Measurements from ENCODE around the gene TMEM131L. TPM values are rescaled to one million over a fixed set of nuclear protein-coding genes. Genes with fewer than 3 reads are reported as not detected.
"Not testable (repeated sequence)": the region's sequence is repeated elsewhere in the genome, so short reads cannot be mapped to it uniquely, and the experiment has no call there.

The TMEM131L gene
- polyA plus RNA-seq, 4 donors, result 21.9 to 29.0 (median 27.0) TPM

DNA sequence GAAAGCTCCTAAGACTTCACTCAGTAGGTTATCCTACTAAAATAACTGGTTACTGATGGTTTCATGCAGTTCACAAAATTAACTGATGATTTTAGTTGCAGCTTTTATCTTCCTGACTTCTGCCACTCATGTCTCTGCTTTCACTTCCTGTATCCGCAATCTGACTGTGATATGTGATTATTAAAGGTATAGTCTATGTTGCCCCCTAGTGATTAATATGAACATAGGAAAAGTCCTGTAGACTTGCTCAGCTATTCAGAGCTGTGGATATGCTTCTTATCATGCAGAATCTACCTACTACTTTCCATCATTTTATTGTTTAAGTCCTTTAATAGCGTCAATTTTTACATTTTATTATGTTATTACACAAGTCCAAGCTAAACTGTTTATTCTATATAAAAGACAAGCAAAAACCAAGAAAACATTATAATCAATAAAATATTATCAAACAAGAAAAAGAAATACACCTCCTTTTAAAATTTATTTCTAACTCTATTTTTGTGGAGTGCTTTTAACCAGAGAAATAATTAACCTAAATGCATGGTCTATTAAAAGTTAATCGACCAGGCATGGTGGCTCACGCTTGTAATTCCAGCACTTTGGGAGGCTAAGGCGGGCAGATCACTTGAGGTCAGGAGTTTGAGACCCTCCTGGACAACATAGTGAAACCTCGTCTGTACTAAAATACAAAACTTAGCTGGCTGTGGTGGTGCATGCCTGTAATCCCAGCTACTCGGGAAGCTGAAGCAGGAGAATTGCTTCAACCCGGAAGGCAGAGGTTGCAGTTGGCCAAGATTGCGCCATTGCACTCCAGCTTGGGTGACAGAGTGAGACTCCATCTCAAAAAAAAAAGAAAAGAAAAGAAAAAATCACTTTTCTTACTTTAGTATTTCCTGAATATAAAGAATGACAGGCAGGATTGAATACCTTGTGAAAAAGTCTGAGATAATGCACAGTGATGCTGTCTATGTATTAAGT lies 177.5 kb downstream of the TMEM131L start:
- DNase-seq (ENCODE audit: low read depth in 4 of 4, low spot score in 3 of 4), result no peak

DNA sequence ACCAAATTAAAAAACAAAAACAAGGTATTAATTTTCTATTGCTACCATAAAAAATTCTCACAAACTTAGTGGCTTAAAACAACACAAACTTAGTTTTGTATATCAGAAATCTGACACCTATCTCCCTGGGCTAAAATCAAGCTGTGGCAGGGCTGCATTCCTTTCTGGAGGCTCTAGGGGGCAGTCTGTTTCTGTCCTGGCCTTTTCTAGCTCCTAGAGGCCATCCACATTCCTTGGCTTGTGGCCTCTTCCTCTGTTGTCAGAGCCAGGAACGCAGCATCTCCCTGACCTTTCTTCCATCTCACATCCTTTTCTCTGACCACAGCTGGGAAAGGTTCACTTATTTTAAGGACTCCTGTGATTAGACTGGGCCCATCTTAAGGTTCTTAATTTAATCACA lies 179.0 kb downstream of the TMEM131L start:
- DNase-seq (ENCODE audit: low read depth in 4 of 4, low spot score in 3 of 4), result no peak

DNA sequence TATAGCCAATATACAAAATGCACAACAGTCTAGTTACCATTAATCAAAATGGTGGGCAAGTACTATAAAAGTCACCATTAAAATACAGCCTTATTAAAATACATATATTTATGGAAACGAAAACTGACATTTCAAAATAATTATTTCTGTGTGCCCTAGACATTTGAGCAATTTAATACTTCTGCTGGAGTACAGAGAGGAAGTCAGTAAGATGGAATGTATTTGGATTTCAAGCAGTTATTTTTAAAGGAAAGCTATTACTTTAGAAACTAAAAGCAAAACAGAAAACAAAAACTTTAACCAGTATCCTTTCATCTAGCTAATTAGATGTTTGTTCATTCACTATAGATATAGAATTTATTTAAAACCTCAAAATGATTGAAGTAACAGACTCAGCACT lies 180.1 kb downstream of the TMEM131L start:
- no peak for DNase-seq (ENCODE audit: low read depth in 4 of 4, low spot score in 3 of 4)

DNA sequence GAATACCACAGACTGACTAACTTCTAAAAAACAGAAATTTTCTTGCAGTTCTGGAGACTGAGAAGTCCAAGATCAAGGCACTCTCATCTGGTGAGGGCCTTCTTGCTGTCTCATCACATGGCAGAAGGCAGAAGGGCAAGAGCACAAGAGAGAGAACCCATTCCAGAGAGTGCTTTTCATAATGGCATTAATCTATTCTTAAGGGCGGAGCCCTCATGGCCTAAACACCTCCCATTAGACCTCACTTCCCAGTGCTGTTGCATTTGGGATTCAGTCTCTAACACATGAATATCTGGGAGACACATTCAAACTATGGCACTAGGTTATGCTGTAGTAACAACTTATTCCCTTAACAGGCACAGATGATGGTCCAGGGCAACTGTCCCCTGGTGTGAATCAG lies 180.8 kb downstream of the TMEM131L start:
- DNase-seq (ENCODE audit: low read depth in 4 of 4, low spot score in 3 of 4), result no peak

DNA sequence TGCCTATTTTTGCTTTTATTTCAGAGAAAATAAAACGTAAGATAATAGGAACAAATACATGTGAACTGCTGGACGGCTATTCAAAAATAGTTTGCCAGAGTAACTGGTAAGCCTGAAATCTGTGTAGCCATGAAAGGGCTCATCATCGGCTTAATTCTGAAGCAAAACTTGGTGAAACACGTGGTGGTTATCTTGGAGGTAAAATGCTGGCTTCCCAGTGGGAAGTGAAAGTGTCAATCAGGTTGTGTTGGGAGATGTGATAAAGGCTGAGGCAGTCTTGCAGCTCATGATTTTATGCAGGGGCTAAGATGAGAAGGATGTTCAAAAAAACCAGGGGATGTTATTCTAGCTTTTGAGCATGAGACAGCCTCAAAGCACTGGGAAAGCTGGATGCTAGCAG lies 181.8 kb downstream of the TMEM131L start:
- no peak for DNase-seq (ENCODE audit: low read depth in 4 of 4, low spot score in 3 of 4)

DNA sequence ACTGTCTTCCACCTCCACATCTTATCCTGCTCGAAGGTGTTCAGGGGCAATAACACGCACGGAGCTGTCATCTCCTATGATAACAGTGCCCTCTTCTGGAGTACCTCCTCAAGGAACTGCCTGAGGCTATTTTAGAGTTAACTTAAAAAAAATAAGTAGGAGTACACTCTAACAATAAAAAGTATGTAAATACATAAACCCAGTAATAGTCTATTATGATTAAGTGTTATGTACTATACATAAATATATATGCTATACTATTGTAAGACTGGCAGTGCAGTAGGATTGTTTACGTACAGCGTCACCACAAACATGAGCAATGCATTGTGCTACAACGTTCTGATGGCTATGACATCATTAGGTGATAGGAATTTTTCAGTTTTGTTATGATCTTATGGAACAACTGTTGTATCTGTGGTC lies 183.4 kb downstream of the TMEM131L start:
- no peak for DNase-seq (ENCODE audit: low read depth in 4 of 4, low spot score in 3 of 4)

DNA sequence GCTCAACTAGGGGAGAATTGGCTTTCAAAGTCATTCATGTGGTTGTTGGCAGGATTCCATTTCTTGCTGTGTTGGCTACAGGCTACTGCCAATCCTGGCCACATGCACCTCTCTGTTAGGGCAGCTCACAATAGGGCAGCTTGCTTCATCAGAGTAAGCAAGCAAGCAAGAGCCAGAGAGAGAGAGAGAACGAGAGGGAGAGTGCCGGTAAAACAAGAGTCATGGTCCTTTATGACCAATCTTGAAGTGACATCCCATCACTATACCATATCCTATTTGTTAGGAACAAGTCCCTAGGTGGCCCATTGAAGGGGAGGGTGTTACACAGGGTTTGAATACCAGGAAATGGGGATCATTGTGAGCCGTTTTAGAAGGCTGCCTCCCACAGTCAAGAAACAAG lies 185.0 kb downstream of the TMEM131L start:
- DNase-seq (ENCODE audit: low read depth in 4 of 4, low spot score in 3 of 4), result no peak

DNA sequence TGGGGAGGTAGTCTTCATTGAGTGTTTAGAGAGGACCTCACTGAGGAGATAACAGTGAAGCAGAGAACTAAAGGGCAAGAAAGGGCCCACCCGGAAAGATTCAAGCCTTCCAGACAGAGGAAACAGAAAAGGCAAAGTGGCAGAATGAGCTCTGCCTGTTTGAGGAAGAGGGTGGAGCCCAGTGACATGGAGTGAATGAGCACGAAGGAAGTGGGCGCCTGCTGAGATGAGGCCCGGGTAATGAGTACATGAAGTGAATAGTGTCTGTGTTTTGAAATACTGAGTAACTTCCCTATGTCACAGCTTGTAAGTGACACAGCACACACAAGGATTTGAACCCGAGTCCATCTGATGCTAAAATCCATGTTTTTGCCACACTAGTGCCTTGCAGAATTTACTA lies 185.4 kb downstream of the TMEM131L start:
- no peak for DNase-seq (ENCODE audit: low read depth in 4 of 4, low spot score in 3 of 4)

DNA sequence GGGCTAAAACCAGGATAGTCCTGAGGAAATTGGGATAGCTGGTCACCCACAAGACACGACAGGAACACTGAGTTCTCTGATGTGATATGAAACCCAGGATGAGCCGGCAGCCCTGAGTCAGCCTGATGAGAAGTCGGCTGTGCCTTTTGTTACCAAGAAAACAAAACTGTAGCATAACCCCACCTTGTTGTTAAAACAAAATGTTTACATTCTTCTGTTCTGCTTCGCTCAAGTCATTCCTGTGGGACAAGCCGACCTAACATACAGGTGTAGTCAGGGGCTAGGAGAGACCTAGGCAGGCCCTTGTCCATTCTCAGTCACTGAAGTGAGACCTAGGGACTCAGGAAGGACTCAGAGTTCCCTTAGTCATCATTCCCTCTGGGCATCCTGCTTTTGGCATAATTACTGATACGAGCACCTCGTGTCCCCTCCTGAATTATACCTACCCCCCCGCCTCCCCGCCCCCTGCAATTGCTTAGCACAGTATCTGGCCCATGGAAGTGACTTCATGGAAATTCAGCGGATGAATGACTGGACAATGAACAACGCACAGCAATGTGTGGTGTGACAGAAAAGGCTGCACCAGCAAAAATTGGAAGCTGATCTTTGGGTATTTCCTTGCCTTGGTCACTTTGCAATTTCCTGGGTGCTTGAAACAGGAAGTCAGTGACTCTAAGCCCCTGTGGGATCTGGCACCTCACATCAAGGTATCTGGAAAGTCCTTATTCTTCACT lies 186.1 kb downstream of the TMEM131L start:
- no peak for DNase-seq (ENCODE audit: low read depth in 4 of 4, low spot score in 3 of 4)

DNA sequence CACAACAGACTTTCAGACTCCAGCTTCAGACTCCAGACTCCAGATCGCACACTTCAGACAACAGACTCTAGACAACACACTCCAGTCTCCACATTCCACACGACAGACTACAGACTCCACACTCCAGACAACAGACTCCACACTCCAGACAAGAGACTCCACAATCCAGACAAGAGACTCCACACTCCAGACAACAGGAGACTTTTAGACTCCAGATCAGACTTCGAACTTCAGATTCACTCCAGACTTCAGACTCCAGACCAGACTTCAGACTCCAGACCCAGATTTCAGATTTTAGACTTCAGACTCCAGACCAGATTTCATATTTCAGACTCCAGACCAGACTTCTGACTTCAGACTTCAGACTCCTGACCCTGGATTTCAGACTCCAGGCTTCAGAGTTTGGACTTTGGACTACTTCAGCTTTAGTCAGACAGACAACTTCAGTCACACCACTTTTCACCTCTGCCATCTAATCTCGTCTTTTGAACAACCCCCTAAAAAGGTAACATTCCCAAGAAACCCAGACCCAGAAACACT lies 188.9 kb downstream of the TMEM131L start:
- no peak for DNase-seq (ENCODE audit: low read depth in 4 of 4, low spot score in 3 of 4)

DNA sequence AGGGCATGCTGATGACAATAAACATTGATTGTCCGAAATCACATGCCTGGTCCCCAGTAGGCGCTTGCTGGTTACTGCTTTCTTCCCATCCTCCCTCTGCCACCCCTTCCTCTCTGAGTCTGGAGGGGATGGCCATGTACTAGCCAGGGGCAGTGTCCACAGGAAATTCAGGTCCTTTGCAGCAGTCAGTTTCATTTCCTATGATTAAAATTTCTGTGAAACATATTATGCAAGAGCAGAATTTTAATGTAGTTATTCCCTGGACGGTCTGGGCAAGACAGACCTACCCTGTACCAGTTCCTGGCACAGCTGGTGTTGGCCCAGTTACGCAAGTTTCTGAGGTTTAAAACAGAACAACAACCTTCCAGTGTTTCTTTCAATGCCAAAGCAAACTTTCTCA lies 189.8 kb downstream of the TMEM131L start:
- no peak for DNase-seq (ENCODE audit: low read depth in 4 of 4, low spot score in 3 of 4)

DNA sequence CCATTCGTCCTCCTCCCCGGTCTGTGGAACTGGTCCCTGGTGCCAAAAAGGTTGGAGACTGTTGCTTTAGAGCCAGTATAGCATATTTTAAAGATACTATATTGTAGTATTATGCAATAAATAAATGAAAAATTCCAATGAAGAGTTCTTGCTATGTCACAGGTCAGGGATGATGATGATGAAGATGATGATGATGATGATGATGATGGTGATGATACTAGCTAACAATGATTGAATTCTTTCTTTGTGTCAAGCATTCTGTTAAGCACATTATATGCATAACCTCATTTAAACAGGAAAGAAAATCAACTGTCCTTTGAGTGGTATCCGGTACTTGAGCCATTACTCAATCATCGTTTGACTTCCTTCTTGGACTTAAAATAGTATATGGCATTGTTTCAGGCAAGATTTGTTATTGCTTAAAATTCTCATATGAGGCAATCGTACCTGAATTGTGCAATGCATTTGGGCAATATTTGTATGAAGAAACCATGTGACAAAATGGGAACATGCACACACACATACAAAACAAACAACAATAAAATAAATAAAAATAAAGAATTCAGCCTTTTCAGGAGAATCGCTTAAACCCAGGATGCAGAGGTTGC lies 195.2 kb downstream of the TMEM131L start:
- DNase-seq (ENCODE audit: low read depth in 4 of 4, low spot score in 3 of 4), result no peak

DNA sequence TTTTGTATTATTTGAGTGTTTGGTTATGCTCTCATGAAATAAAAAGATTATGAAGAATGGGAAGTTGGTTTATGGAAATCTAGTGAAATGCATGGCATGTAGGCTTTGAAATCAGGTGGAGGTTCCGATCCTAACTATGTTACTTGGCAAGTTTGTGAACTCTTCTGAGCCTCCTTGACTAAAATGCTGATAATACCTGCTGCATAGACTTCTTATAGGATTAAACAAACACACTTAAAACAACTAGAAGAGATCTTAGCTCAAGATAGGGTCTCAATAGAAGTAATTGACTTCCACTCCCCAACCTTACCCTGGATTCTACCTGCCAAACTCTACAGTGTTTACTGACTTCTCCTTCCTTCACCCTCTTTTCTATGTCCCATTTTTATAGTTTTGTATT lies 195.7 kb downstream of the TMEM131L start:
- DNase-seq (ENCODE audit: low read depth in 4 of 4, low spot score in 3 of 4), result no peak

DNA sequence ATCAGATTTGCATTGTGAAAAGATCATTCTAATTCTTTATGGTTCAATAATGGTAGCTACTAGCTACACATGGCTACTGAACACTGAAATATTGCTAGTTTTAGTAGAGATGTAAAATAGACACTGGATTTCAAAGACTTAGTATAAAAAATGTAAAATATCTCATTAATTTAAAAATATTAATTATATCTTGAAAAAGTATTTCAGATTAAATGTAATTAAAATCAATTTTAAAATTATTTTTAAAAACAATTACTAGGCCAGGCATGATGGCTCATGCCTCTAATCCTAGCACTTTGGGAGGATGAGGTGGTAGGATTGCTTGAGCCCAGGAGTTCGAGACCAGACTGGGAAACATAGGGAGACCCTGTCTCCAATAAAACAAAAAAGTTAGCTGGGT lies 197.5 kb downstream of the TMEM131L start:
- no peak for DNase-seq (ENCODE audit: low read depth in 4 of 4, low spot score in 3 of 4)

DNA sequence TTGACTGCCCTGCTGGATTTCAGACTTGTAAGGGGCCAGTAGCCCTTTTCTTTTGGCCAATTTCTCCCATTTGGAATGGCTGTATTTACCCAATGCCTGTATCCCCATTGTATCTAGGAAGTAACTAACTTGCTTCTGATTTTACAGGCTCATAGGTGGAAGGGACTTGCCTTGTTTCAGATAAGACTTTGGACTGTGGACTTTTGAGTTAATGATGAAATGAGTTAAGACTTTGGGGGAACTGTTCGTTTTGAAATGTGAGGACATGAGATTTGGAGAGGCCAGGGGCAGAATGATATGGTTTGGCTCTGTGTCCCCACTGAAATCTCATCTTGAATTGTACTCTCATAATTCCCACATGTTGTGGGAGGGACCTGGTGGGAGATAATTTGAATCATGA lies 200.3 kb downstream of the TMEM131L start:
- DNase-seq (ENCODE audit: low read depth in 4 of 4, low spot score in 3 of 4), result not testable (repeated sequence)

DNA sequence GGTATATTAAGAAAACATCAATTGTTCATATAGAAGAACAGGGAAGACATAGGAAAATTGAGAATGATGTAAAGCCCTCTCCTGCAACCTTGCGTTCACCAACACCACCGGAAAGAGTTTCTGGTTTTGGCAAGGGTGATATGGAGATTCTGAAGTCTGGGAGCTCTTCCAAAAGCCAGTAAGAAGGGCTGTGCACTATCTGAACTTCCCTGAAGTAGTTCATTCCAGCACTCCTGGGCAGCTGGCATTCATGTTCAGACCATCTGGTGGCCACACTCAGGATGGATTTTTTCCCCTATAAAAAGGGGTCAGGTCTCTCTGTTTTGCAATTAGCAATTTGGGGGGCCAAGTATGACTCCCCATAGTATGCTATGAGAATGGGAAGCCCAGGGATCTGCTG lies 202.5 kb downstream of the TMEM131L start:
- no peak for DNase-seq (ENCODE audit: low read depth in 4 of 4, low spot score in 3 of 4)

DNA sequence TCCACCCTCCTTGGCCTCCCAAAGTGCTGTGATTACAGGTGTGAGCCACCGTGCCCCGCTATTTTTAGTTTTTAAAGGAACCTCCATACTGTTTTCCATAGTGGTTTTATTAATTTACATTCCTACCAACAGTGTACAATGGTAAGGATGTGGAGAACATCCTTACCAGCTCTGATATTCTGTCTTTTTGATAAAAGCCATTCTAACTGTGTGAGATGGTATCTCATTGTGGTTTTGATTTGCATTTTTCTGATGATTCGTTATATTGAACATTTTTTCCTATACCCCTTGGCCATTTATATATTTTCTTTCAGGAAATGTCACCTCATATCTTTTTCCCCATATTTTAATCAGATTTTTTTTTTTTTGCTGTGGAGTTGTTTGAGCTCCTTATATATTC lies 203.7 kb downstream of the TMEM131L start:
- DNase-seq (ENCODE audit: low read depth in 4 of 4, low spot score in 3 of 4), result no peak

DNA sequence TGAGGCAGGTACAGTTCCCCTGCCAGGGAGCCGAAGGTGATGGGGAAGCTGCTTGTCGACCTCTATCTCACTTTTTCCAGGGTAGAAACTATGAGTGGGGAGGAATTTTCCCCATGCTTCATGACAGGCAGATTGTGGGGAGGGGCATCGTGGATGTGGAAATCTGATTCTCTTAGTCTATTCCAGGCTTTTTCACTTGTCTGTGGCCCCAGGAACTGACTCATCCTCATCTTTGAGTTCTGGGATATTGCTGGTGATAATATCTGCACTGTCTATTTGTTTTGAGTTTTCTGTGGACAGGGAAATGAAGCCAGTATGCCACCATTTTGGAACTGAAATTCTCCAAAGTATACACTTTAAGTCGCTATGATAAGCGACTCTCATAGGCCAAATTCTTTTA lies 210.3 kb downstream of the TMEM131L start:
- DNase-seq (ENCODE audit: low read depth in 4 of 4, low spot score in 3 of 4), result no peak

DNA sequence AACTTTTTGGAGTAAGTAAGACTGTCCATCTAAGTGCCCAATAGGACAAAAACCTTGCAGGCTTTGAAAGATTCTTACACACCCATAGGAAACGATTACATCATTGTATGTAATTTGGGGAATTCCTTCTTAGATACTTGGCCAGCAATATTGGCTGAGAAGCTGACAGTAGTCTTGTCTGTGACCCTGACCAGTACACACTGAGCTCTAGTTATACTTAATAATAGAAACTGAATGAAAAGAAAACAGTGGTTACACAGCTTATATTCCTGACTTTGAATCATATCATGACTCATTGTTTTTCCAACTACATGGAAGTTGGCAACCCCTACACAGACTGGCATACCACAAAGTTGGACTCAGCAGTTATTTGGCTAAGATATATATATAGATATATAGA lies 210.8 kb downstream of the TMEM131L start:
- DNase-seq (ENCODE audit: low read depth in 4 of 4, low spot score in 3 of 4), result no peak

DNA sequence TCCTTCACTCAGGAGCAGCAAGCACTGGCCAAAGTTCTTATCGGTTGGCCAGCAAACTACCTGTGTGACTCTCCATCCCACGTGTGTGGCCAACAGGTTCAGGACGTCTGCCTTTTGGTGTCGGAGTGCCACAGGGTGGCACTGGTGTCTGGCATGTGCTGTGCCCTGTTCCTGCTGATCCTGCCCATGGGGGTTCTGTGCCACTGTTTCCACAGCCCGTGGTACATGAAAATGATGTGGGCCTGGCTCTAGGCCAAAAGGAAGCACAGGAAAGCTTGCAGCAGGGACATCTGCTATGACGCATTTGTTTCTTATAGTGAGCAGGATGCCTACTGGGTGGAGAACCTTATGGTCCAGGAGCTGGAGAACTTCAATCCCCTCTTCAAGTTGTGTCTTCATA lies 213.3 kb downstream of the TMEM131L start:
- DNase-seq (ENCODE audit: low read depth in 4 of 4, low spot score in 3 of 4), result no peak

DNA sequence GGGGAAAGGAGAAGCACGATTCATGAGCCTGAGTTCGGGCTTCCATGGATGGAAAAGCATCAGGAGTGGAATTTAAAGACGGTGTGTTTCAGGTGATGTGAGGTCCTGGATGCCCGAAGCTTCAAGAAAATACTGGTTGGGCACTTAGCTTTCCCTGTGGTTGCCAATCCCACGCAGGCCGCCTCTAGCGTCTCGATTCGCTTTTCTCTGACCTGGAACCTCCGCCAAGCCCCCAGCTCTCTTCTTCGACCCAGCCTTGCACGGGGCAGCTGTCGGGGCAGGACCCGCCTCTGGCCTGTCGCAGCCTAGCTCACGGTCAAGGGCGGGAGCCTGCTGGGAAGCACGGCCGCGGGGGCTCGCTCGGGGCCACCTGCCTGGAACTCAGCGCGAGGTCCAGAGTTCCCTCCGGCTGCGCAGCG lies 217.6 kb downstream of the TMEM131L start:
- DNase-seq (ENCODE audit: low read depth in 4 of 4, low spot score in 3 of 4), result no peak

All from right renal pelvis (tissue), 4 donors.